Endothelial cell of umbilical vein (primary cell): Measurements from ENCODE around the gene LRIG1.

Experiments
- CTCF ChIP-seq, 2 donors: IDR thresholded peaks; 1 replicate in 1 of 2; 2 replicates in 1 of 2; pipeline ENCODE4 v1.5.1; 2011; ENCODE audit warnings: low read length in 2 of 2, mild to moderate bottlenecking in 2 of 2, moderate library complexity in 2 of 2, control low read depth in 1 of 2, inconsistent platforms in 1 of 2, low read depth in 1 of 2; ENCODE audit not compliant: insufficient read depth in 1 of 2; ENCODE audit errors: extremely low read depth in 1 of 2
- EZH2 ChIP-seq: IDR thresholded peaks from 2 replicates; pipeline ENCODE4 v1.6.1; 2012; ENCODE audit warnings: borderline replicate concordance, low read depth, mild to moderate bottlenecking, moderate library complexity, low read length, inconsistent platforms; ENCODE audit not compliant: severe bottlenecking
- POLR2A ChIP-seq: IDR thresholded peaks from 2 replicates; pipeline ENCODE4 v1.6.1; 2012; ENCODE audit warnings: low read depth, mild to moderate bottlenecking, control low read depth, low read length

- TF ChIP-seq POLR2A (no peak), CTCF (IDR thresholded peaks at IDR 0.05; ENCODE audit: extremely low read depth in 1 of 2, insufficient read depth in 1 of 2, low read depth in 1 of 2, low read length in 2 of 2) (no peak), EZH2 (no peak)
Measured at GRCh38 chr3:66544619-66545429, 44.0 kb upstream of the LRIG1 start.
